Neuronal stem cell (in vitro differentiated cells): Measurements from ENCODE around the gene UBE2M.

Experiments
- DNase-seq: peaks from one replicate; pipeline ENCODE4 v3.0.0-alpha.2; 2013; ENCODE audit warnings: low spot score
- H2AFZ ChIP-seq: one replicate; pipeline ENCODE4 v1.6.1; 2013; ENCODE audit warnings: mild to moderate bottlenecking, low read length, inconsistent platforms
- H2AK5ac ChIP-seq: 2 replicates; pipeline ENCODE4 v1.6.1; 2013; ENCODE audit warnings: low read depth, mild to moderate bottlenecking, inconsistent platforms, low read length, moderate library complexity, mixed read lengths
- H2BK120ac ChIP-seq: 2 replicates; pipeline ENCODE4 v1.6.1; 2013; ENCODE audit warnings: low read depth, mild to moderate bottlenecking, inconsistent platforms, low read length, moderate library complexity, mixed read lengths
- H2BK12ac ChIP-seq: one replicate; pipeline ENCODE4 v1.6.1; 2013; ENCODE audit warnings: low read length, inconsistent platforms
- H2BK15ac ChIP-seq: 2 replicates; pipeline ENCODE4 v1.6.1; 2013; ENCODE audit warnings: mild to moderate bottlenecking, low read length, inconsistent platforms, mixed read lengths
- H2BK5ac ChIP-seq: one replicate; pipeline ENCODE4 v1.6.1; 2013; ENCODE audit warnings: inconsistent platforms, mild to moderate bottlenecking, low read length, moderate library complexity
- H3K14ac ChIP-seq: one replicate; pipeline ENCODE4 v1.6.1; 2013; ENCODE audit warnings: low read length, inconsistent platforms
- H3K18ac ChIP-seq: 2 replicates; pipeline ENCODE4 v1.6.1; 2013; ENCODE audit warnings: low read length, inconsistent platforms
- H3K23ac ChIP-seq: 2 replicates; pipeline ENCODE4 v1.6.1; 2013; ENCODE audit warnings: low read depth, mild to moderate bottlenecking, mixed read lengths, low read length, inconsistent platforms; ENCODE audit not compliant: poor library complexity
- H3K27ac ChIP-seq: replicated peaks from 3 replicates; pipeline ENCODE4 v1.5.1; 2013; ENCODE audit warnings: low read length, inconsistent platforms
- H3K27me3 ChIP-seq, 3 experiments: 2 replicates each; pipeline ENCODE4 v1.6.1; 2013; ENCODE audit warnings: low read length in 3 of 3, mild to moderate bottlenecking in 2 of 3, inconsistent platforms in 1 of 3, low read depth in 1 of 3, mixed read lengths in 1 of 3, moderate library complexity in 1 of 3; ENCODE audit not compliant: control insufficient read depth in 3 of 3, insufficient read depth in 3 of 3
- H3K36me3 ChIP-seq, 2 donors: replicated peaks in 1 of 2; 2 replicates each; pipeline ENCODE4 v1.6.1; 2013; ENCODE audit warnings: low read length in 2 of 2; ENCODE audit not compliant: control insufficient read depth in 2 of 2, insufficient read depth in 2 of 2
- H3K4ac ChIP-seq: 2 replicates; pipeline ENCODE4 v1.6.1; 2013; ENCODE audit warnings: inconsistent platforms, mild to moderate bottlenecking, low read length, moderate library complexity
- H3K4me1 ChIP-seq, 2 donors: 1 replicate in 1 of 2; 2 replicates in 1 of 2; pipeline ENCODE4 v1.6.1; 2013; ENCODE audit warnings: low read length in 2 of 2, low read depth in 1 of 2; ENCODE audit not compliant: control insufficient read depth in 2 of 2, insufficient read depth in 1 of 2
- H3K4me2 ChIP-seq: one replicate; pipeline ENCODE4 v1.6.1; 2013; ENCODE audit warnings: mild to moderate bottlenecking, low read length, inconsistent platforms; ENCODE audit not compliant: insufficient read depth, poor library complexity, severe bottlenecking
- H3K4me3 ChIP-seq, 2 donors: 2 replicates each; pipeline ENCODE4 v1.5.1; 2013; ENCODE audit warnings: low read length in 2 of 2, mild to moderate bottlenecking in 2 of 2, inconsistent platforms in 1 of 2, moderate library complexity in 1 of 2
- H3K79me1 ChIP-seq: one replicate; pipeline ENCODE4 v1.6.1; 2013; ENCODE audit warnings: low read depth, mild to moderate bottlenecking, inconsistent platforms, low read length, moderate library complexity
- H3K9ac ChIP-seq: one replicate; pipeline ENCODE4 v1.6.1; 2013; ENCODE audit warnings: mild to moderate bottlenecking, low read depth, low read length, inconsistent platforms; ENCODE audit not compliant: poor library complexity
- H3K9me3 ChIP-seq, 2 donors: replicated peaks in 1 of 2; 2 replicates each; pipeline versions ENCODE3 to v1.6.1; 2013; ENCODE audit warnings: low read length in 2 of 2, mild to moderate bottlenecking in 2 of 2, inconsistent platforms in 1 of 2, low read depth in 1 of 2, mixed read lengths in 1 of 2, moderate library complexity in 1 of 2; ENCODE audit not compliant: control insufficient read depth in 2 of 2, insufficient read depth in 1 of 2
- H4K8ac ChIP-seq: one replicate; pipeline ENCODE4 v1.6.1; 2013; ENCODE audit warnings: low read depth, mild to moderate bottlenecking, inconsistent platforms, low read length, moderate library complexity
- H4K91ac ChIP-seq: one replicate; pipeline ENCODE4 v1.6.1; 2013; ENCODE audit warnings: low read length, low read depth, mild to moderate bottlenecking, inconsistent platforms; ENCODE audit not compliant: poor library complexity
- WGBS, 2 donors: extraction: QIAGEN DNeasy Blood & Tissue Kit; methylation state at CpG; one replicate each; pipeline ENCODE4 v1.1.7; 2013; ENCODE audit warnings: missing lambda C conversion rate in 2 of 2, mixed read lengths in 1 of 2; ENCODE audit not compliant: insufficient read length in 2 of 2, insufficient replicate concordance in 1 of 2; ENCODE audit errors: extremely low coverage in 2 of 2; 5-methylcytosine and 5-hydroxymethylcytosine counted together

UBE2M gene

GRCh38 chr19:58518256-58519086, 39.9 kb downstream of the UBE2M start:
- H2AFZ ChIP-seq: peak overlapping the region; percentile 90
- H3K18ac ChIP-seq: peak overlapping the region; percentile 84
- H3K23ac ChIP-seq: peak overlapping the region; percentile 98
- H2BK5ac ChIP-seq: peak overlapping the region; percentile 93
- H3K9ac ChIP-seq: peak overlapping the region; percentile 71
- peaks cover 19 to 37% of the 10 kb centered on the region in 2 donors for H3K36me3 ChIP-seq
- WGBS, 2 donors: no CpG with 5 or more reads among the region's 22 CpGs
- no peak overlapping the region for H2BK120ac ChIP-seq
- H2AK5ac ChIP-seq: peak overlapping the region; percentile 99
- no peaks in the 10 kb centered on the region for H3K9me3 ChIP-seq
- H3K27ac ChIP-seq: peak overlapping the region; percentile 94
- H4K8ac ChIP-seq: no peak overlapping the region
- peaks cover 14% of the 10 kb centered on the region for H3K79me1 ChIP-seq
- peak overlapping the region; percentile 99 for H3K4ac ChIP-seq
- H3K4me2 ChIP-seq: peak overlapping the region; percentile 85
- peaks cover 9 to 17% of the 10 kb centered on the region in 2 donors for H3K4me1 ChIP-seq
- peak overlapping the region; percentile 85 for H3K14ac ChIP-seq
- H3K27me3 ChIP-seq: no peaks in the 10 kb centered on the region
- DNase-seq: no peak
- no peak overlapping the region for H2BK12ac ChIP-seq
- no peak overlapping the region for H2BK15ac ChIP-seq
- peak overlapping the region; percentile 53 to 89 for H3K4me3 ChIP-seq
- no peak overlapping the region for H4K91ac ChIP-seq

GRCh38 chr19:58516964-58517833, 41.2 kb downstream of the UBE2M start:
- H3K36me3 ChIP-seq: peaks cover 24 to 43% of the 10 kb centered on the region in 2 donors
- DNase-seq: no peak
- H3K27ac ChIP-seq: no peak overlapping the region
- no peaks in the 10 kb centered on the region for H3K9me3 ChIP-seq
- peaks cover 9 to 17% of the 10 kb centered on the region in 2 donors for H3K4me1 ChIP-seq
- no peak overlapping the region for H4K91ac ChIP-seq
- H3K14ac ChIP-seq: peak overlapping the region; percentile 8
- peak overlapping the region; percentile 63 for H3K23ac ChIP-seq
- peak overlapping the region; percentile 21 for H3K9ac ChIP-seq
- H2BK12ac ChIP-seq: no peak overlapping the region
- peak overlapping the region; percentile 12 to 27 for H3K4me3 ChIP-seq
- peak overlapping the region; percentile 54 for H2AK5ac ChIP-seq
- H3K18ac ChIP-seq: no peak overlapping the region
- no peak overlapping the region for H3K4me2 ChIP-seq
- H2BK120ac ChIP-seq: no peak overlapping the region
- peaks cover 14% of the 10 kb centered on the region for H3K79me1 ChIP-seq
- no peak overlapping the region for H2AFZ ChIP-seq
- no CpG with 5 or more reads among the region's 65 CpGs for WGBS, 2 donors
- H3K4ac ChIP-seq: no peak overlapping the region
- H3K27me3 ChIP-seq: no peaks in the 10 kb centered on the region
- H2BK15ac ChIP-seq: no peak overlapping the region
- H2BK5ac ChIP-seq: no peak overlapping the region
- H4K8ac ChIP-seq: no peak overlapping the region

- Histone ChIP-seq H2BK120ac (no peak overlapping the region), H3K36me3 (peaks cover 24 to 43% of the 10 kb centered on the region in 2 donors), H3K4me2 (no peak overlapping the region), H3K23ac (no peak overlapping the region), H3K4me1 (peaks cover 9 to 17% of the 10 kb centered on the region in 2 donors), H2BK12ac (no peak overlapping the region), H4K8ac (no peak overlapping the region), H3K4ac (no peak overlapping the region), H2BK15ac (no peak overlapping the region), H2AK5ac (peak overlapping the region; percentile 54), H2AFZ (no peak overlapping the region), H3K14ac (no peak overlapping the region), H4K91ac (no peak overlapping the region), H3K79me1 (peaks cover 14% of the 10 kb centered on the region), H2BK5ac (no peak overlapping the region), H3K4me3 (no peak overlapping the region), H3K27ac (no peak overlapping the region), H3K27me3 (no peaks in the 10 kb centered on the region), H3K9ac (no peak overlapping the region), H3K18ac (no peak overlapping the region), H3K9me3 (no peaks in the 10 kb centered on the region)
- no CpG with 5 or more reads among the region's 25 CpGs for WGBS, 2 donors
- no peak for DNase-seq
Observed at GRCh38 chr19:58516246-58516836, 42.1 kb downstream of the UBE2M start.
